ENCODE measurements around the gene CUL4A.
A peak's percentile ranks its signal among the peaks of the same experiment; 100 is the strongest.

DNA sequence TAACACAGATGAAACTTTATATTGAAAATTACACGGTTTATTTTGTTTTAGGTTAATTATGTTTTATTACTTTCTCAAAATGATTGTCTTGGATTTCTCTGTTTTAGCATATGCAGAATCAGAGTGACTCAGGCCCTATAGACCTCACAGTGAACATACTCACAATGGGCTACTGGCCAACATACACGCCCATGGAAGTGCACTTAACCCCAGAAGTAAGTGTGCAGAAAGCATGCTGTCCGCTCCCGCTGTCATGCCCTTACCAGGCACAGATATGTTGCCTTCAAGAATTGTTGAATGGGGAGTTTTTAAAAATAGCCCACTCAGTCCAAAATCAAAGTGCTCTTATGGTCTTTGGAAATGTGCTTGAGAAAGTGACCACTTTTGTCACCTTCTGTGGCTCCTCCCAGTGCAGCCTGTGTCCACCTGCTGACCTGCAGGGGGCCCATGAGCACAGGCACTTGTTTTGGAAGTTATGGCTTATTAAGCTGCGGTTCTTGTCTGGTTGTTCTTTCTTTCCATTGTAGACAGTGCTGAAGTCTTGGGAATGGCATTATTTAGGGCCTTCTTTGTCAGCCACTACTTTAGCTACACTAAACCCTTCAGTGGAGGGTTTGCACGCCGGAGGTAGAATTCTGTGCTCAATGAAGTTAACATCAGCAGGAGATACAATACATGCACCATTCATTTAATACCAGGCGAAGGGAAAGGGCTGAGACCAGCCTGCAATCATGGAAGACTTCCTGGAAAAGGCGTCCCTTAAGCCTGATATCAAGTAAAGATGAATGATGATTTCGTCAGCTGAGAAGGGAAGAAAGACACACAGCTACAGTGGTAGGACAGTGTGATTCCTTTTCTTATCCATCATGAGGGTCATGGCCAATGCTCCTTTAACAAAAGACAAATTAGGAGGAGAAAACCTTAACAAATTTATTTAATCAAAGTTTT lies 36.7 kb downstream of the CUL4A start:
- TF ChIP-seq, protein P1, sequence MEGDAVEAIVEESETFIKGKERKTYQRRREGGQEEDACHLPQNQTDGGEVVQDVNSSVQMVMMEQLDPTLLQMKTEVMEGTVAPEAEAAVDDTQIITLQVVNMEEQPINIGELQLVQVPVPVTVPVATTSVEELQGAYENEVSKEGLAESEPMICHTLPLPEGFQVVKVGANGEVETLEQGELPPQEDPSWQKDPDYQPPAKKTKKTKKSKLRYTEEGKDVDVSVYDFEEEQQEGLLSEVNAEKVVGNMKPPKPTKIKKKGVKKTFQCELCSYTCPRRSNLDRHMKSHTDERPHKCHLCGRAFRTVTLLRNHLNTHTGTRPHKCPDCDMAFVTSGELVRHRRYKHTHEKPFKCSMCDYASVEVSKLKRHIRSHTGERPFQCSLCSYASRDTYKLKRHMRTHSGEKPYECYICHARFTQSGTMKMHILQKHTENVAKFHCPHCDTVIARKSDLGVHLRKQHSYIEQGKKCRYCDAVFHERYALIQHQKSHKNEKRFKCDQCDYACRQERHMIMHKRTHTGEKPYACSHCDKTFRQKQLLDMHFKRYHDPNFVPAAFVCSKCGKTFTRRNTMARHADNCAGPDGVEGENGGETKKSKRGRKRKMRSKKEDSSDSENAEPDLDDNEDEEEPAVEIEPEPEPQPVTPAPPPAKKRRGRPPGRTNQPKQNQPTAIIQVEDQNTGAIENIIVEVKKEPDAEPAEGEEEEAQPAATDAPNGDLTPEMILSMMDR (IDR thresholded peaks at IDR 0.05): peak; percentile 44
- TF ChIP-seq GATA2 (CRISPR knock-in tag; IDR thresholded peaks at IDR 0.05) (no peak), YY1 (IDR thresholded peaks at IDR 0.05; ENCODE audit: low read depth) (no peak), SIN3A (IDR thresholded peaks at IDR 0.05; ENCODE audit: borderline replicate concordance, low read depth, low read length) (no peak), ELF1 (IDR thresholded peaks at IDR 0.05) (no peak), GABPA (IDR thresholded peaks at IDR 0.05; ENCODE audit: low read depth) (no peak), TAF1 (IDR thresholded peaks at IDR 0.05; ENCODE audit: borderline replicate concordance, low read depth, low read length) (no peak), EP300 (IDR thresholded peaks at IDR 0.05; ENCODE audit: borderline replicate concordance in 1 of 2, low read depth in 1 of 2, low read length in 1 of 2) (no peak), RAD21 (IDR thresholded peaks at IDR 0.05; ENCODE audit: low read length) (peak; percentile 17; the same call in 1 of the 2 replicates), SMC3 (IDR thresholded peaks at IDR 0.05; ENCODE audit: low read depth, low read length) (peak; percentile 12; the same call in 1 of the 2 replicates), POLR2AphosphoS5 (IDR thresholded peaks at IDR 0.05; ENCODE audit: low read depth, low read length) (no peak), MXI1 (IDR thresholded peaks at IDR 0.05; ENCODE audit: low read depth, low read length) (no peak), CHD2 (IDR thresholded peaks at IDR 0.05; ENCODE audit: low read length, partially characterized antibody) (no peak)
- TF ChIP-seq, protein P2, sequence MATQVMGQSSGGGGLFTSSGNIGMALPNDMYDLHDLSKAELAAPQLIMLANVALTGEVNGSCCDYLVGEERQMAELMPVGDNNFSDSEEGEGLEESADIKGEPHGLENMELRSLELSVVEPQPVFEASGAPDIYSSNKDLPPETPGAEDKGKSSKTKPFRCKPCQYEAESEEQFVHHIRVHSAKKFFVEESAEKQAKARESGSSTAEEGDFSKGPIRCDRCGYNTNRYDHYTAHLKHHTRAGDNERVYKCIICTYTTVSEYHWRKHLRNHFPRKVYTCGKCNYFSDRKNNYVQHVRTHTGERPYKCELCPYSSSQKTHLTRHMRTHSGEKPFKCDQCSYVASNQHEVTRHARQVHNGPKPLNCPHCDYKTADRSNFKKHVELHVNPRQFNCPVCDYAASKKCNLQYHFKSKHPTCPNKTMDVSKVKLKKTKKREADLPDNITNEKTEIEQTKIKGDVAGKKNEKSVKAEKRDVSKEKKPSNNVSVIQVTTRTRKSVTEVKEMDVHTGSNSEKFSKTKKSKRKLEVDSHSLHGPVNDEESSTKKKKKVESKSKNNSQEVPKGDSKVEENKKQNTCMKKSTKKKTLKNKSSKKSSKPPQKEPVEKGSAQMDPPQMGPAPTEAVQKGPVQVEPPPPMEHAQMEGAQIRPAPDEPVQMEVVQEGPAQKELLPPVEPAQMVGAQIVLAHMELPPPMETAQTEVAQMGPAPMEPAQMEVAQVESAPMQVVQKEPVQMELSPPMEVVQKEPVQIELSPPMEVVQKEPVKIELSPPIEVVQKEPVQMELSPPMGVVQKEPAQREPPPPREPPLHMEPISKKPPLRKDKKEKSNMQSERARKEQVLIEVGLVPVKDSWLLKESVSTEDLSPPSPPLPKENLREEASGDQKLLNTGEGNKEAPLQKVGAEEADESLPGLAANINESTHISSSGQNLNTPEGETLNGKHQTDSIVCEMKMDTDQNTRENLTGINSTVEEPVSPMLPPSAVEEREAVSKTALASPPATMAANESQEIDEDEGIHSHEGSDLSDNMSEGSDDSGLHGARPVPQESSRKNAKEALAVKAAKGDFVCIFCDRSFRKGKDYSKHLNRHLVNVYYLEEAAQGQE (IDR thresholded peaks at IDR 0.05; ENCODE audit: low read depth, low read length): no peak
